HG02884 (cell line): ENCODE results near the gene LORICRIN.
"Not testable (repeated sequence)": the region's sequence is repeated elsewhere in the genome, so short reads cannot be mapped to it uniquely, and the experiment has no call there.

Experiments used
- ATAC-seq: cut with Tn5 transposase; IDR thresholded peaks from one replicate; pipeline ENCODE4 v1.9.1; 2021; ENCODE audit warnings: mild to moderate bottlenecking, moderate library complexity; ENCODE audit not compliant: unreplicated experiment

The LORICRIN gene

DNA sequence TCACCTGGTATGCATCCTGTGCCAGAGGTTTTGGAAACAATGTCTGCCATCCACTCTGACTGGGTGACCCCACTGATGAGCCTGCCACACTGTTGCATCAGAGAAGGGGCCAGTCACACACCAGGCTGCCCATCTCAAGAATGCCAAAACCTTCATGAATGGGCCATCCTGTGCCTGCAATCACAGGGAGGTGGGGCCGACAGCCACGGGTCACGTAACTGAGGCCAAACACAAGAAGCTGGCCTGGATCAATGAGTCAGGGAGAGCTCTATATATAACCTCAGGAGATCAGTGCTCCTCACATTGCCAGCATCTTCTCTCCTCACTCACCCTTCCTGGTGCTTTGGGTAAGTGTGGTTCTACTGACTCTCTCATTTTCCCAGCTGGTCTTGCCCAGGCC lies at the start of gene LORICRIN:
Gene LORICRIN, plus strand, starts transcription at position 301 of the 400 bp plus-strand sequence. CDS start 1,263 bp downstream, outside the sequence.
- ATAC-seq: no peak

- ATAC-seq: no peak
Observed at GRCh38 chr1:153210206-153210605, 49.3 kb upstream of the LORICRIN start.

DNA sequence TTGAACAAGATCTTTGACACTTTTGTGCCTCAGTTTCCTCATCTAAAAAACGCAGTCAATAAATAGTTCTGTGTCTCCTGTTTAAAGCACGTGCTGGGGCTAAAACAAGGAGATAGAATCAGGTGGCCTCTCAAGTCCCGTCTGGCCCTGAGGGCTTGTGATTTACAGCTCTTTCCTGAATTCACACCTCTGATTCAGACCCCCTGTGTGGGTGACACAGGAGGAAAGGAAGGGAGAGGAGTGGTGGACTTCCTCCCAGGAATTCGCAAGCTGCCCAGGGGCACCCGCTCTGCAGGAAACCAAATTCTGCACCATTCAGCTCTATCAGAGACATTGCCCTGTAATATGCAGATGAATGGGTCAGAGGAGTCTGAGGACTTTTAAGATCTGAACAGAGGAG lies 47.3 kb upstream of the LORICRIN start:
- ATAC-seq: no peak

DNA sequence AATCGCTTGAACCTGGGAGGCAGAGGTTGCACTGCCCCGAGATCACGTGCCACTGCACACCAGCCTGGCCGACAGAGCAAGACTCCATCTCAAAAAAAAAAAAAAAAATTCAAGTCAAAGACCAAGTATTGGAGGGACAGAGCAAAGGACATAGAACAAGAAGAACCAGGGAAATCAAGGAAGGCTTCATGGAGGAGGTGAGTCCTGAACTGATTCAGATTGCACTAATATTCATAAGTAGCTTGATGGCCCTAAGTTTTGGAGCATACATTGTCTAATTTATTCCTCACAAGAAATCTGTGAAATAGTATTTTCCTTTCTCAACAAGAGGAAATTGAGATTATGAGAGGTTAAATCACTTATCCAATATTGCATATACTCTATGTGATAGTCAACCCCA lies 46.0 kb upstream of the LORICRIN start:
- no peak for ATAC-seq

DNA sequence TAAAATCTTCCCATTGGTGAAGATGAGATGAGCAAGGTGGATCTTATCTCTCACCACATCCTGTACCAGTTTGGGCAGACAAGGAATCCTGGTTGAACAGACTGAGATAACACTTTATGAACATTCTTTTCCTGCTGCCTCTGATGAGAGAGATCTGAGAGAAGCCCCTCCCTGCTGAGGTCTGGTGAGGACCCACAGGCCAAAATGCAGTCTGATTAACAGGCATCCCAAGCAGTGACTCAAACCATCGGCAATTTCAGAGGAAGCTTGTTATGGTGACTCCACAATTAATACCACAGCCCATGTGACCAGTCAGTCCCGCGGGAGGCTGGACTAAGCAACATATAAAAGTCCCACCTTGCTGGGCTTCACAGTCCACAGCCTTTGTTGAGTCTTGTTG lies 42.3 kb upstream of the LORICRIN start, which contains the start of gene PRR9:
Gene PRR9, plus strand, starts transcription at position 373 of the 400 bp plus-strand sequence. CDS start 561 bp downstream, outside the sequence.
- no peak for ATAC-seq

GRCh38 chr1:153217744-153218416 lies 41.6 kb upstream of the LORICRIN start:
- no peak for ATAC-seq

DNA sequence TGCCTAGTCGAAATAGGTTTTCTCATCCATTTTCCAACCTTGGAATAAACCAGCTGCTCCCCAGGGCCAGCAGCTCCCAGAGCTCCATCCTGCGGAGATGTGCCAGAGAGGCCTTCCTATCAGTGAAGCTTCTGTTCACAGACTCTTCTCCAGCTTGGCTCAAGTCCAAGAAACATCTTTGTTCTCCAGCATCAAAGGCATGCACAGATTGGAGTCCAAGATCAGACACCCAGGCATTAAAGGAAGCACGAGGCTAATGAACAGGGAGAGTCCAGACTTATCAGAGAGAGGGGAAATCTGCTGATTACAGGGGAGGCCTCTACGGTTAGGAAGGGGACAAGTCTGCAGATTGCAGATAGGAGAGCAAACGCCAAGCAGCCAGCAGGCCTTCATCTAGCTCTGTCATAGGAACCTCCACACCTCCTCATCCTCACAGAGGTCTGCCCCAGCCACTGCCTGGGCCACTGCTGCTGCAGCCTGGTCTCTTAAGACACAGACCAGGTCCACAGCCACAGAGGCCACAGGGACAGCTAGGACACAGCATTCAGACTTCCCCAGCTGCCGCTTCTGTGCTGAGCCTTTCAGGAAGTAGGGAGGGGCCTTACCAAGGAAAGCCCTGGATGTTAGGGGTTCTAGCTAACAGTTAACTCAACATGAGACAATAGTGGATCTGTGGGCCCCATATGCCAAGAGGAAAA lies 38.7 kb upstream of the LORICRIN start:
- no peak for ATAC-seq

DNA sequence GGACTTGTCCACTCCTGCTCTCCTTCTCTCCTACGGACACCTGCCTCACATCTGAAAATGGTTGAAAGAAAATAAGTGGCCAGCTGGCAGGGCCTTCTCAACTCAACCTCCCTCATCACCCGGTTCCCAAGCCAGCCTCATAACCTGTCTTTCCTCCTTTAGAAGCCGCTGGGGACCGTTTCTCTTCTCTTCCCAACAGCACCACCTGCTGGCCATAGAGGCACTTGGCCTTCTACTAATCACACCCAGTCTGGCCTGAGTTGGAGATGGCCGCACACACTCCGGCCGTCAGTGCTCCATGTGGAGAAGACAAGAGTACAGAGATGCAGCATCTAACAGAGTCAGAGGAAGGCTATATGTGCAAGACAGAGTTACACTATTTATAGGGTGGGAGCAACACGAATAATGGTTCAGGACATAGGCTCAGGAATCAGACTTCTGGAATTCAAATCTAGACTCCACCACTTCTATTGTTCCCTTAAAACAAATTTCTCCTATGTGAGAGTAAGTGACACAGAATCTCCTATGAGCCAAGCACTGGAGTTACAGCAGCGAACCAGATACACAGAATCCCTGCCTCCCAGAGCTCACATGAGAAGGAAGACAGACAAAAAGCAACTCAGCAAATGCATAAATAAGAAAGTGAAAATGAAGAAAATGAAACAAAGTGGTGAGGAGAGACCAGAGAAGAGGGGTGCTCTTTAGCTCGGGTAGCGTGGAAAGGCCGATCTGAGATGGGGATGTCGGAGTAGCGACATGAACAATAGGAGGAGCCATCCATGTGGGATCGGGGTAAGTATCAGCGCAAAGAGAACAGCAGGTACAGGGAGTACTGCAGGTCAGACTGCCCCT lies 36.2 kb upstream of the LORICRIN start:
- peak; percentile 70 for ATAC-seq

- no peak for ATAC-seq
Observed at GRCh38 chr1:153227810-153228209, 31.7 kb upstream of the LORICRIN start.

DNA sequence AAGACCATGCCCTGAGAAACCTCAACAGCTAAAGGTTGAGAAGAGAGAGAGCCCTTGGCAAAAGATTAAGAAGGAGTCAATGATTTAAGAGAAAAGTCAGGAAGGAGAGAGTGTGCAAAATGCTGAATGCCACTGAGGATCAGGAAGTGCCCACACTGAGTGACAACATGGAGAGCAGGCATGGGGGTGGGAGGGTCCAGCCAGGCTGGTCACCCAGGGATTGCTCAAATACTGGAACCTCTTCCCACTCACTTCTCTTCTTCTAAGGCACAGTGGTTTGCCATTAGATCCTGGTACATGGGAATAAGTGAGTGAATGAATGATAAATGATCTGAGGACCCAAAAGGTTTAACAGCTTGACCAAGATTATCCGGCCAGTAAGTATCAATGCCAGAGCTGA lies 31.0 kb upstream of the LORICRIN start:
- no peak for ATAC-seq

GRCh38 chr1:153229076-153229829 lies 30.2 kb upstream of the LORICRIN start:
- ATAC-seq: not testable (repeated sequence)

DNA sequence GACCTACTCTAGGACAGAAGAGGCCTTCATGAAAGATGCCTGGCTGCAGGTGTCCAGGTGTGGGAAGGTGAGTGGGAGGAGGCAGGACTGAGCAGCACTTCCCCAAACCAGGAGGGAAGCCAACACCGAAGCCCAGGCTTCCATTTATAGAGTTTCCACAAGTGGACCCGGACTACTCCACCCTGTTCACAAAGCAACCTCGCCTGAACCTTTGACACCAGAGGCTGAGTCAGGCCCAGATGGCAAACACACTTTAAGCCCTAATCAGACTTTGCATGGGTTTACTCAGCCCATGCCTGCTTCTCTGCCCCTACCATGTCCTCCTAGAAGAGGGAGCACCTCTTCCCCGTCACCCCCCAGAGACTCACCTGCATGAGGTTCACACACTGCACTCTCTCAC lies 28.1 kb upstream of the LORICRIN start:
- ATAC-seq: no peak

GRCh38 chr1:153231785-153232184 lies 27.7 kb upstream of the LORICRIN start:
- no peak for ATAC-seq

GRCh38 chr1:153232553-153232952 lies 26.9 kb upstream of the LORICRIN start:
- ATAC-seq: no peak

DNA sequence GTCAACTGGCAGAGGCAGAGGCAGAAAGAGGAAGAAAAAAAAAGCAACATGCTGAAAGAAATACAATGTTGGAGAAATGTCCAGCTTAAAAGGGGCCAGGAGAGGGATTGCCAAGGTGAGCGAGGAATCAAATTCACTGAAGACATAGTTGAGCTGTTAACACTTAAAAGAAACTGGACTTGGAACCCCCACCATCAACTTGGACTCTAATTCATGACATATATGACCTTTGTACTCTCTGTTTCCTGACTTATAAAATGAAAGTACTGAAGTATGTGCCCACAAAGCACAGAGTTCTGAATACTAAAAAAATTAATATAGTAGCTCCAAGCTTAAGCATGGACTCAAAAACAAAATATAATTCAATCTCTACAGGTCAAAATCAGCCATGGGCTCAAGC lies 26.0 kb upstream of the LORICRIN start:
- no peak for ATAC-seq

GRCh38 chr1:153238527-153238926 lies 21.0 kb upstream of the LORICRIN start:
- ATAC-seq: no peak

DNA sequence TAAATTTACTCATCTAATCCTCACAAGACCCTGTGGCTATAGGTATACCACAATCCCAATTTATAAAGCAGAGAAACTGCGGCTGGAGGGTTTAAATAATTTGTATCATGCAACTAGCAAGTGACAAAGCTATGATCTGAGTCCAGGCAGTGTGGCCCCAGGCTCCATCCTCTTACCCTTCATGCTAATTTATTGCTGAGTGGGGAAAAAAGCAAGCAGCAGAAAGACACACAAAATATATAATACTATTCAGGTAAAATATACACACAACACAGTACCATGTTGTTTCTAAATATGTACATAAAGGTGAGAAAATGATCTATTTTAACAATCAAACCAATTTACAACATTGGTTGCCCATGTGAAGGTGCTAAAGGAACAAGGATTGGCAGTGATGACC lies 17.3 kb upstream of the LORICRIN start:
- no peak for ATAC-seq

DNA sequence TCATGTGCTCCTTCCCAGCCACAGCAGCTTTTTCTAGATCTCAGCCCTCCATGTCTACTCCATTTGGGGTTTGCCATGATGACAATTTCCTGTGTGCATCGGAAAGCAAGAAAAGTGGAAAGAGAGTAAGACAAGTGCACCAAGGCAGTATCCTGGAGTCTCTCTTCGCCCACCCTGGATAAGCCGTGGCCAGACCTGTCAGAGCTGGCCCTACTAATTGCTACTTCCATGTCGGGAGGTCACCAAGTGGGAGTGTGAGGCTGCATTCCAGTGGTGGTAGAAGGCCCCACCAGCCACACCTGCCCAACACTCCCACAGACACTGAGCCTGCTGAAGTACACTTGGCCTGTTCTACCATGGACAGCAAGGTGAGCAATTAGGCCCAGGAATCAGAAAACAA lies 14.0 kb upstream of the LORICRIN start:
- no peak for ATAC-seq

- ATAC-seq: no peak
Observed at GRCh38 chr1:153246018-153246417, 13.5 kb upstream of the LORICRIN start.

- no peak for ATAC-seq
Observed at GRCh38 chr1:153246825-153247224, 12.7 kb upstream of the LORICRIN start.
